Measurements from ENCODE around the gene TBC1D10B. TPM values are rescaled to one million over a fixed set of nuclear protein-coding genes. Genes with fewer than 3 reads are reported as not detected.

The TBC1D10B gene, protein sequence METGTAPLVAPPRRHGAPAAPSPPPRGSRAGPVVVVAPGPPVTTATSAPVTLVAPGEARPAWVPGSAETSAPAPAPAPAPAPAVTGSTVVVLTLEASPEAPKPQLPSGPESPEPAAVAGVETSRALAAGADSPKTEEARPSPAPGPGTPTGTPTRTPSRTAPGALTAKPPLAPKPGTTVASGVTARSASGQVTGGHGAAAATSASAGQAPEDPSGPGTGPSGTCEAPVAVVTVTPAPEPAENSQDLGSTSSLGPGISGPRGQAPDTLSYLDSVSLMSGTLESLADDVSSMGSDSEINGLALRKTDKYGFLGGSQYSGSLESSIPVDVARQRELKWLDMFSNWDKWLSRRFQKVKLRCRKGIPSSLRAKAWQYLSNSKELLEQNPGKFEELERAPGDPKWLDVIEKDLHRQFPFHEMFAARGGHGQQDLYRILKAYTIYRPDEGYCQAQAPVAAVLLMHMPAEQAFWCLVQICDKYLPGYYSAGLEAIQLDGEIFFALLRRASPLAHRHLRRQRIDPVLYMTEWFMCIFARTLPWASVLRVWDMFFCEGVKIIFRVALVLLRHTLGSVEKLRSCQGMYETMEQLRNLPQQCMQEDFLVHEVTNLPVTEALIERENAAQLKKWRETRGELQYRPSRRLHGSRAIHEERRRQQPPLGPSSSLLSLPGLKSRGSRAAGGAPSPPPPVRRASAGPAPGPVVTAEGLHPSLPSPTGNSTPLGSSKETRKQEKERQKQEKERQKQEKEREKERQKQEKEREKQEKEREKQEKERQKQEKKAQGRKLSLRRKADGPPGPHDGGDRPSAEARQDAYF
- total RNA-seq (2021; fragmentation: NEBNext Ultra II Directional; extraction: Animal tissue kit (Norgen Biotek cat#: 25700)) = 10 to 100 TPM; 44.6 to 51.6 (median 46.3) TPM
- long read RNA-seq, partial matches to known transcripts = 1 of 13 reads
- long read RNA-seq, other reads (novel, unspliced or antisense) = 10 of 13 reads

- Mint-ChIP-seq H3K27me3 (ENCODE audit: insufficient read depth) (peaks cover 9% of the 10 kb centered on the region; the same call in 1 of the 2 replicates), H3K4me1 (ENCODE audit: low read depth) (peaks cover 35% of the 10 kb centered on the region), H3K4me3 (peak within 1 kb of the TSS; percentile 89), H3K36me3 (ENCODE audit: low read depth) (peaks cover 17% of the 10 kb centered on the region), H3K27ac (peak within 1 kb of the TSS; percentile 72), H3K9me3 (no peaks in the 10 kb centered on the region)
- TF ChIP-seq CTCF (IDR thresholded peaks at IDR 0.05) = peak; percentile 66
- peak; percentile 100 for DNase-seq
Observed at GRCh38 chr16:30370456-30371247, at the start of gene TBC1D10B. Gene TBC1D10B, minus strand, starts transcription at chr16:30370494. Its CDS starts 311 bp downstream, at chr16:30370183.

GRCh38 chr16:30418350-30419181 is 48.3 kb upstream of the TBC1D10B start:
- Mint-ChIP-seq H3K9me3 (no peaks in the 10 kb centered on the region), H3K4me1 (ENCODE audit: low read depth) (peaks cover 18% of the 10 kb centered on the region), H3K27ac (no peak overlapping the region), H3K27me3 (ENCODE audit: insufficient read depth) (peaks cover 8% of the 10 kb centered on the region), H3K4me3 (no peak overlapping the region; the same call in 1 of the 2 replicates), H3K36me3 (ENCODE audit: low read depth) (peaks cover 20% of the 10 kb centered on the region)
- TF ChIP-seq CTCF (IDR thresholded peaks at IDR 0.05) = no peak
- no peak for DNase-seq

DNA sequence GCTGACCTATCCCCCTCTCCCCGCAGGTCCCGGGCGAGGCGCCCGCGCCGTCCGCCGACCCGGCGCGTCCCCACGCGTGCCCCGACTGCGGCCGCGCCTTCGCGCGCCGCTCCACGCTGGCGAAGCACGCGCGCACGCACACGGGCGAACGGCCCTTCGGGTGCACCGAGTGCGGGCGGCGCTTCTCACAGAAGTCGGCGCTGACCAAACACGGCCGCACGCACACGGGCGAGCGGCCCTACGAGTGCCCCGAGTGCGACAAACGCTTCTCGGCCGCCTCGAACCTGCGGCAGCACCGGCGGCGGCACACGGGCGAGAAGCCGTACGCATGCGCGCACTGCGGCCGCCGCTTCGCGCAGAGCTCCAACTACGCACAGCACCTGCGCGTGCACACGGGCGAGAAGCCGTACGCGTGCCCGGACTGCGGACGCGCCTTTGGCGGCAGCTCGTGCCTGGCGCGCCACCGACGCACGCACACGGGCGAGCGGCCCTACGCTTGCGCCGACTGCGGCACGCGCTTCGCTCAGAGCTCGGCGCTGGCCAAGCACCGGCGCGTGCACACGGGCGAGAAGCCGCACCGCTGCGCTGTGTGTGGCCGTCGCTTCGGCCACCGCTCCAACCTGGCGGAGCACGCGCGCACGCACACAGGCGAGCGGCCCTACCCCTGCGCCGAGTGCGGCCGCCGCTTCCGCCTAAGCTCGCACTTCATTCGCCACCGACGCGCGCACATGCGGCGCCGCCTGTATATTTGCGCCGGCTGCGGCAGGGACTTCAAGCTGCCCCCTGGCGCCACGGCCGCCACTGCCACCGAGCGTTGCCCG is 47.4 kb upstream of the TBC1D10B start:
- no peak; the same call in 1 of the 2 replicates for TF ChIP-seq CTCF (IDR thresholded peaks at IDR 0.05)
- no peaks in the 10 kb centered on the region for H3K9me3 Mint-ChIP-seq
- no peak overlapping the region for H3K27ac Mint-ChIP-seq
- peak overlapping the region; percentile 50; the same call in 1 of the 2 replicates for H3K4me3 Mint-ChIP-seq
- peaks cover 21% of the 10 kb centered on the region for H3K36me3 Mint-ChIP-seq (ENCODE audit: low read depth)
- peaks cover 18% of the 10 kb centered on the region for H3K4me1 Mint-ChIP-seq (ENCODE audit: low read depth)
- peak; percentile 71 for DNase-seq
- H3K27me3 Mint-ChIP-seq (ENCODE audit: insufficient read depth) = peaks cover 8% of the 10 kb centered on the region

DNA sequence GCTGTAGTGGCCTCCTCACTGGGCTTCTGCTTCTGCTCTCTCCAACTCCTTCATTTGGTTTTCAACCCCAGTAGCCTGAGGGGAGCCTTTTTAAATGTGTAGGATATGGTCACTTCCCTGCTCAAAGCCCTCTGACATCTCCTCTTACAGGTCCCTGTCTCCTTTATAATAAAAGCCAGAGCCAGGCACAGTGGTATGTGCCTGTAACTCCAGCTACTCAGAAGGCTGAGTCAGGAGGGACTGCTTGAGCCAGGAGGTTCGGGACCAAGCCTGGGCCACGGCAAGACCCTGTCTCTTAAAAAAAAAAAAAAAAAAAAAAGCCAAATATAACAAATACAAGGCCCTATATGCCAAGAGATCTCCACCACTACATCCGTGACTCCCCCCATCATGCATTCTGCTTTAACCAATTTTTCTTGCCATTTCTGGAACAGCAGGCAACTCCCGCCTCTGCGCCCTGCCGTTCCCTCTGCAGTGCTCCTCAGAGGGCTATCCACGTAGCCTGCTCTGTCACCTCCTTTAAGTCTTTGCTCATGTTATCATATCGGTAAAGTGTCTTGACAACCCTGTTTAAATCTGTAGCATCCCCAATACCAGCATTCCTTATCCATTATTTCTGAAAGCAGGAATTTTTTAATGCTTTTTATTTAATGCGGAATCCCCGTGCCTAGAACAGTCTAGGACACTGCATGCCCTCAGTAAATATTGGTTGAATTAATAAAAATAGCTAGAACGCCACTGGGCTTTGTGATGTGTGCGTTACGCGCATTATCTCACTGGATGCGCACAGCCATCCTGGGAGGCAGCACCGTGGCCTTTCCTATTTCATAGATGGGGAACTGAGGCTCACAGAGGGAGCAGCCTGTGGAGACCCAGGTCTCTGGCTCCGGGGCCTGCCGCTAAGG is 46.6 kb upstream of the TBC1D10B start:
- DNase-seq = no peak
- peak overlapping the region; percentile 17 for H3K4me3 Mint-ChIP-seq
- peaks cover 8% of the 10 kb centered on the region for H3K27me3 Mint-ChIP-seq (ENCODE audit: insufficient read depth)
- no peak for TF ChIP-seq CTCF (IDR thresholded peaks at IDR 0.05)
- H3K27ac Mint-ChIP-seq = no peak overlapping the region
- H3K9me3 Mint-ChIP-seq = no peaks in the 10 kb centered on the region
- peaks cover 24% of the 10 kb centered on the region for H3K4me1 Mint-ChIP-seq (ENCODE audit: low read depth)
- peaks cover 23% of the 10 kb centered on the region for H3K36me3 Mint-ChIP-seq (ENCODE audit: low read depth)

Data from HFFc6 (cell line).